Stimulated activated CD8-positive, alpha-beta memory T cell treated with anti-CD3 and anti-CD28 coated beads, Interleukin-7, amount 100 ng/mL, for 1 hour (primary cell): ENCODE measurements around the gene CNTNAP2.

ENCODE experiments used
- DNase-seq, 2 donors: peaks; one replicate each; pipeline ENCODE4 v3.0.0-alpha.2; 2020; ENCODE audit warnings: low read depth in 2 of 2

The CNTNAP2 gene

GRCh38 chr7:146764458-146764857, 647.9 kb downstream of the CNTNAP2 start:
- DNase-seq: no peak

GRCh38 chr7:146768957-146769356, 652.4 kb downstream of the CNTNAP2 start:
- DNase-seq: no peak

- no peak for DNase-seq
Measured at GRCh38 chr7:146772601-146773000, 656.0 kb downstream of the CNTNAP2 start.

- no peak for DNase-seq
Measured at GRCh38 chr7:146773506-146773905, 656.9 kb downstream of the CNTNAP2 start.

- DNase-seq: no peak
Measured at GRCh38 chr7:146781352-146782116, 664.9 kb downstream of the CNTNAP2 start.

- DNase-seq: no peak
Measured at GRCh38 chr7:146787266-146787665, 670.7 kb downstream of the CNTNAP2 start.

GRCh38 chr7:146788008-146788407, 671.4 kb downstream of the CNTNAP2 start:
- DNase-seq: no peak

- DNase-seq: no peak
Measured at GRCh38 chr7:146791344-146792285, 675.0 kb downstream of the CNTNAP2 start.

GRCh38 chr7:146804620-146805019, 688.0 kb downstream of the CNTNAP2 start:
- DNase-seq: no peak

GRCh38 chr7:146805082-146805481, 688.5 kb downstream of the CNTNAP2 start:
- DNase-seq: no peak

GRCh38 chr7:146826329-146826728, 709.7 kb downstream of the CNTNAP2 start:
- no peak for DNase-seq

GRCh38 chr7:146830686-146831085, 714.1 kb downstream of the CNTNAP2 start:
- DNase-seq: no peak

- no peak for DNase-seq
Measured at GRCh38 chr7:146831875-146832274, 715.3 kb downstream of the CNTNAP2 start.

- DNase-seq: no peak
Measured at GRCh38 chr7:146844405-146844804, 727.8 kb downstream of the CNTNAP2 start.

- no peak for DNase-seq
Measured at GRCh38 chr7:146858690-146859089, 742.1 kb downstream of the CNTNAP2 start.

- no peak for DNase-seq
Measured at GRCh38 chr7:146861701-146862100, 745.1 kb downstream of the CNTNAP2 start.

GRCh38 chr7:146862415-146862814, 745.8 kb downstream of the CNTNAP2 start:
- no peak for DNase-seq

- no peak for DNase-seq
Measured at GRCh38 chr7:146864644-146865043, 748.0 kb downstream of the CNTNAP2 start.

GRCh38 chr7:146865696-146866095, 749.1 kb downstream of the CNTNAP2 start:
- no peak for DNase-seq

GRCh38 chr7:146874722-146875121, 758.1 kb downstream of the CNTNAP2 start:
- DNase-seq: no peak

- no peak for DNase-seq
Measured at GRCh38 chr7:146875237-146875785, 758.7 kb downstream of the CNTNAP2 start.

- DNase-seq: no peak
Measured at GRCh38 chr7:146875981-146876380, 759.4 kb downstream of the CNTNAP2 start.
